ENCODE data around the gene CFAP119.

The CFAP119 gene

DNA sequence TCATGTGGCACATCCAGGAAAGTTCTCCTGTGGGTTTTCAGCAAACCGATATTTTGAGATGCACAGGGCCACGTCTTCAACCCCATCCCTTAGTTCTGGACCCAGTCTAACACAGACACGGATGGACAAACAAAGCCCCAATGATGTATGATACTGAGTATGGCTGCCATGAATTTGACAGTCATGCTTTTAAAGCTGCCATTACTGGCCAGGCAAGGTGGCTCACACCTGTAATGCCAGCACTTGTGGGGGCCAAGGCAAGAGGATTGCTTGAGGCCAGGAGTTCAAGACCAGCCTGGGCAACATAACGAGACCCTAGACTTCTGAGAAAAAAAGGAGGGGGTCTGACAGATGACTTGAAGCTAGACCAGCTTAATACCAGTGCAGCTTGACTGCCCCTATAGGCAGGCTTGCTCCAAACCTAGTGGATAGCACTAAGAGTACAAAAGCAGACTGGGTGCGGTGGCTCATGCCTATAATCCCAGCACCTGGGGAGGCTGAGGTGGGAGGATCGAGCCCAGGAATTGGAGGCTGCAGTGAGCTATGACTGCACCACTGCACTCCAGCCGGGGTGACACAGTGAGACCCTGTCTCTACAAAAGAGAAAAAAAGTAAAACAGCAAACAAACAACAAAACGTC, 35.9 kb upstream of the CFAP119 start:
- no peak for TF ChIP-seq ARNTL (CRISPR knock-in tag; IDR thresholded peaks at IDR 0.05; ENCODE audit: borderline replicate concordance, low read depth)
- TF ChIP-seq, protein P1, sequence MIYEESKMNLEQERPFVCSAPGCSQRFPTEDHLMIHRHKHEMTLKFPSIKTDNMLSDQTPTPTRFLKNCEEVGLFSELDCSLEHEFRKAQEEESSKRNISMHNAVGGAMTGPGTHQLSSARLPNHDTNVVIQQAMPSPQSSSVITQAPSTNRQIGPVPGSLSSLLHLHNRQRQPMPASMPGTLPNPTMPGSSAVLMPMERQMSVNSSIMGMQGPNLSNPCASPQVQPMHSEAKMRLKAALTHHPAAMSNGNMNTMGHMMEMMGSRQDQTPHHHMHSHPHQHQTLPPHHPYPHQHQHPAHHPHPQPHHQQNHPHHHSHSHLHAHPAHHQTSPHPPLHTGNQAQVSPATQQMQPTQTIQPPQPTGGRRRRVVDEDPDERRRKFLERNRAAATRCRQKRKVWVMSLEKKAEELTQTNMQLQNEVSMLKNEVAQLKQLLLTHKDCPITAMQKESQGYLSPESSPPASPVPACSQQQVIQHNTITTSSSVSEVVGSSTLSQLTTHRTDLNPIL (CRISPR knock-in tag; IDR thresholded peaks at IDR 0.05; ENCODE audit: low read depth), result no peak
- TF ChIP-seq, protein P2, sequence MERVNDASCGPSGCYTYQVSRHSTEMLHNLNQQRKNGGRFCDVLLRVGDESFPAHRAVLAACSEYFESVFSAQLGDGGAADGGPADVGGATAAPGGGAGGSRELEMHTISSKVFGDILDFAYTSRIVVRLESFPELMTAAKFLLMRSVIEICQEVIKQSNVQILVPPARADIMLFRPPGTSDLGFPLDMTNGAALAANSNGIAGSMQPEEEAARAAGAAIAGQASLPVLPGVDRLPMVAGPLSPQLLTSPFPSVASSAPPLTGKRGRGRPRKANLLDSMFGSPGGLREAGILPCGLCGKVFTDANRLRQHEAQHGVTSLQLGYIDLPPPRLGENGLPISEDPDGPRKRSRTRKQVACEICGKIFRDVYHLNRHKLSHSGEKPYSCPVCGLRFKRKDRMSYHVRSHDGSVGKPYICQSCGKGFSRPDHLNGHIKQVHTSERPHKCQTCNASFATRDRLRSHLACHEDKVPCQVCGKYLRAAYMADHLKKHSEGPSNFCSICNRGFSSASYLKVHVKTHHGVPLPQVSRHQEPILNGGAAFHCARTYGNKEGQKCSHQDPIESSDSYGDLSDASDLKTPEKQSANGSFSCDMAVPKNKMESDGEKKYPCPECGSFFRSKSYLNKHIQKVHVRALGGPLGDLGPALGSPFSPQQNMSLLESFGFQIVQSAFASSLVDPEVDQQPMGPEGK (CRISPR knock-in tag; IDR thresholded peaks at IDR 0.05; ENCODE audit: borderline replicate concordance), result no peak
- TF ChIP-seq OSR1 (CRISPR knock-in tag; IDR thresholded peaks at IDR 0.05), result no peak
- TF ChIP-seq ZFP3 (CRISPR knock-in tag; IDR thresholded peaks at IDR 0.05), result no peak
- no peak for TF ChIP-seq ZNF8 (CRISPR knock-in tag; IDR thresholded peaks at IDR 0.05)
- TF ChIP-seq, protein P3, sequence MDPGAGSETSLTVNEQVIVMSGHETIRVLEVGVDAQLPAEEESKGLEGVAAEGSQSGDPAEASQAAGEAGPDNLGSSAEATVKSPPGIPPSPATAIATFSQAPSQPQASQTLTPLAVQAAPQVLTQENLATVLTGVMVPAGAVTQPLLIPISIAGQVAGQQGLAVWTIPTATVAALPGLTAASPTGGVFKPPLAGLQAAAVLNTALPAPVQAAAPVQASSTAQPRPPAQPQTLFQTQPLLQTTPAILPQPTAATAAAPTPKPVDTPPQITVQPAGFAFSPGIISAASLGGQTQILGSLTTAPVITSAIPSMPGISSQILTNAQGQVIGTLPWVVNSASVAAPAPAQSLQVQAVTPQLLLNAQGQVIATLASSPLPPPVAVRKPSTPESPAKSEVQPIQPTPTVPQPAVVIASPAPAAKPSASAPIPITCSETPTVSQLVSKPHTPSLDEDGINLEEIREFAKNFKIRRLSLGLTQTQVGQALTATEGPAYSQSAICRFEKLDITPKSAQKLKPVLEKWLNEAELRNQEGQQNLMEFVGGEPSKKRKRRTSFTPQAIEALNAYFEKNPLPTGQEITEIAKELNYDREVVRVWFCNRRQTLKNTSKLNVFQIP (CRISPR knock-in tag; IDR thresholded peaks at IDR 0.05; ENCODE audit: borderline replicate concordance, low read depth), result no peak
- no peak for TF ChIP-seq RARB (CRISPR knock-in tag; IDR thresholded peaks at IDR 0.05)
- no peak for TF ChIP-seq TCF4 (CRISPR knock-in tag; IDR thresholded peaks at IDR 0.05; ENCODE audit: borderline replicate concordance)
- TF ChIP-seq ZNF70 (CRISPR knock-in tag; IDR thresholded peaks at IDR 0.05), result no peak
- ATAC-seq, result peak; percentile 73

- TF ChIP-seq TOX (CRISPR knock-in tag; IDR thresholded peaks at IDR 0.05; ENCODE audit: borderline replicate concordance) (no peak), ZFP3 (CRISPR knock-in tag; IDR thresholded peaks at IDR 0.05) (no peak)
- TF ChIP-seq, protein P3 (CRISPR knock-in tag; IDR thresholded peaks at IDR 0.05; ENCODE audit: borderline replicate concordance, low read depth), result no peak
- TF ChIP-seq, protein P2 (CRISPR knock-in tag; IDR thresholded peaks at IDR 0.05; ENCODE audit: borderline replicate concordance), result no peak
- no peak for ATAC-seq
Measured at GRCh38 chr16:30794634-30795033, 32.8 kb upstream of the CFAP119 start.

GRCh38 chr16:30793508-30794069, 31.7 kb upstream of the CFAP119 start:
- TF ChIP-seq ZNF565 (CRISPR knock-in tag; conservative IDR thresholded peaks at IDR 0.05; ENCODE audit: low read depth) (no peak), TSHZ2 (CRISPR knock-in tag; IDR thresholded peaks at IDR 0.05) (no peak), GLIS3 (CRISPR knock-in tag; IDR thresholded peaks at IDR 0.05) (no peak), ZC3H10 (CRISPR knock-in tag; IDR thresholded peaks at IDR 0.05) (no peak), ISL1 (CRISPR knock-in tag; IDR thresholded peaks at IDR 0.05) (no peak), TCF4 (CRISPR knock-in tag; IDR thresholded peaks at IDR 0.05; ENCODE audit: borderline replicate concordance) (no peak), ZFP3 (CRISPR knock-in tag; IDR thresholded peaks at IDR 0.05) (no peak)
- TF ChIP-seq, protein P2 (CRISPR knock-in tag; IDR thresholded peaks at IDR 0.05; ENCODE audit: borderline replicate concordance), result no peak
- ATAC-seq, result no peak

All from SK-N-SH treated with all-trans-retinoic acid at 6 μM for 48 hours (cell line).